Stimulated activated CD8-positive, alpha-beta memory T cell treated with anti-CD3 and anti-CD28 coated beads, Interleukin-7, amount 100 ng/mL, for 4 hours (primary cell): ENCODE data around the gene CCL4.
A peak's percentile ranks its signal among the peaks of the same experiment; 100 is the strongest.
"Not testable (repeated sequence)": the region's sequence is repeated elsewhere in the genome, so short reads cannot be mapped to it uniquely, and the experiment has no call there.

Experiments
- DNase-seq, 2 donors: peaks; one replicate each; pipeline ENCODE4 v3.0.0-alpha.2; 2020; ENCODE audit warnings: low read depth in 2 of 2

Gene CCL4

DNA sequence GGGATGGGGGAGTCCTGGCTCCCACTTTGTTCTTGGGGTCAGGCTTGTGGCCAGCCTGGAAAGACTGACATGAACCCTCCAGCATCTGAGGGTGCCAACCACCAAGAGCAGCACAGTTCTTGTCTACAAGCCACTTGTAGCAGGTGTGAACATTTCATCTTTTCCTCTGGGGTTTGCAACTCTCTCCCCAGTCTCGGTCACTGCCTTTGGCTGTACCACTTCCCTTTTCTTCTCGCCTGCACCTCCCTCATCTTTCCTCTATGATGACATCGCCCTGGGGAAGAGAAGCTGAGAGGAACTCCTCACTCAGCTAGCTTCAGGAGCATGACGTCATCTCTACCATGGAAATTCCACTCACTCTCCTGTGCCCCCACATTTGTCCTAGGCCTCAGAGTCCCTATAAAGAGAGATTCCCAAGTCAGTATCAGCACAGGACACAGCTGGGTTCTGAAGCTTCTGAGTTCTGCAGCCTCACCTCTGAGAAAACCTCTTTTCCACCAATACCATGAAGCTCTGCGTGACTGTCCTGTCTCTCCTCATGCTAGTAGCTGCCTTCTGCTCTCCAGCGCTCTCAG, at the start of gene CCL4:
CCL4 (plus strand) TSS at position 427 of the 575 bp plus-strand sequence; CDS start at position 506, 79 bp downstream.
- DNase-seq, result peak in 1 of 2 donors; percentile 61

- no peak for DNase-seq
Measured at GRCh38 chr17:36055171-36055570, 48.5 kb upstream of the CCL4 start.

DNA sequence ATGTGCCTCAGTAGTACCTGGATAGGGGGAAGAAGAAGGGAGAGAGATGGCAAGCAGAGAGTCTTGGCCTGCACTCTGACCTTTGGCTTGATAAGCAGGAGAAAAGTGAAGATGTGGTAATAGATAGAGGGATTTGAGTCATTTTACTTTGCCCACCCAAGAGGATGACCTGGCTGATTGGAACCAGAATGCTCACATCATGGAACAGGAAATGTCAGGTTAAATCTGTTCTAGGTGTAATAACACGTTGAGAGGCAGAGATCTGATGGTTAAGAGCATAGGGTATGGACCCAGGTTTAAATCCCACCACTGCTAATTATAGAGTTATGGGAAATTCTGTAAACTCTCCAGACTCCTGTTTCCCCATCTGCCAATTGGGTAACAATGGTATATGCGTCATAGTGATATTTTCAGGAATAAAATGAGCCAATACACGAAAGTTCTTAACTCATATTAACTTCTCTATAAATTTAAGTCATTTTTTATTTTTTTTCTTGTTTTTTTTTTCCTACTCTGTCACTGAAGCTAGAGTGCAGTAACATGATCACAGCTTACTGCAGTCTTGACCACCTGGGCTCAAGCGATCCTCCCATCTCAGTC, 47.6 kb upstream of the CCL4 start:
- DNase-seq, result no peak

GRCh38 chr17:36057911-36058310, 45.7 kb upstream of the CCL4 start:
- DNase-seq, result no peak

DNA sequence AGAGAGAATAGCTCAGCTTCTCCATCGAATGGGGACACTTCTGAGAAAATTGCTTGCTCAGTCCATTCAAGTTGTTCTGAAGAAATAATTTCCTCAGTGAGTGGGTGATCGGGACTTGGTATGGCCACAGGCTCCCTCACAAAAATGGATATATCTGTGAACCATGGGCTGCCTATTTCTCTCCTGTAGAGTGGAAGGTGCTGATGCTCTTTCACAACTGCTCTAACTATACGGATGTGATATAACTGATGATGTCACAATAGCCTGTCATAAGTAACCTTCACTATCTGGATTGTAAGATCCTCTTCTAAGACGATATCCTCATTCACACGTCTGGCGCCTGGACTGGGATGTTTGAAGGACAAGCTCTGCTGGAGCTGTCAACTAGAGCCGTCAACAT, 44.2 kb upstream of the CCL4 start:
- no peak for DNase-seq

GRCh38 chr17:36060816-36061215, 42.8 kb upstream of the CCL4 start:
- DNase-seq, result no peak

GRCh38 chr17:36063786-36064541, 39.7 kb upstream of the CCL4 start, which contains the start of gene CCL18:
CCL18 (plus strand) TSS chr17:36064272; CDS start chr17:36064343, 71 bp downstream.
- no peak for DNase-seq

GRCh38 chr17:36066365-36066985, 37.2 kb upstream of the CCL4 start:
- DNase-seq, result peak in 1 of 2 donors; percentile 43

DNA sequence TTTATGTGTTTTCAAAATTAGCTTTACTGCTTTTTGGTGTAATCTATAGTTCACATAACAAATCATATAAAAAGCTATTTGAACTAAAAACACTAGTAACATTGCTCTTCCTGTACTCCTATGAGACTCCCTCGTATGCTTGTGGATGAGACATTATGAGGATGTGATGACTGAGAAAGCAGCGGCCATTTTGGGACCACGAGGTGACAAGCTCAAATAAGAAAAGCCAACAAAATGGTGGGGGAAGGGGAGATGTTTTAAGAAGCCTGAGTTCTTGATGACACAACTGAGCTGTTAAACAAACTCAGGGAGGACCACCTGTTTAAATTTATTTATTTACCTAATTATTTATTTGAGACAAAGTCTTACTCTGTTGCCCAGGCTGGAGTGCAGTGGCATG, 35.1 kb upstream of the CCL4 start:
- DNase-seq, result no peak

DNA sequence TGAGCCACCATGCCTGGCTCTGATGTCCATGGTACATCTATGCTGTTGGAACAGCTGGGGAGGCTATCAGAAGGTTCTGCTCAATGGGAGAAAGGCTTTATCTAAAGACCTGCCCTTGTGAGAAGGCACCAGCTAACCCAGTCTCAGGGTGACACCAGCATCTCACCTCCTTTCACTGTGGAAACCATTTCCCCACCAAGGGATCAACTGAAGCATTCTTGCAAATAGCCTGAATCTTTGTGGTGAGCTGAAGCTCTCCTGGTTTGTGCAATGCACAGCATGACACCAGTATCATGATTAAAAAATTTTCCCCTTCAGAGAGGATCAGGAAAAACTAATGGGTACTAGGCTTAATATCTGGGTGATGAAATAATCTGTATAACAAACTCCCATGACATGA, 34.5 kb upstream of the CCL4 start:
- no peak for DNase-seq

- no peak for DNase-seq
Measured at GRCh38 chr17:36070427-36070826, 33.2 kb upstream of the CCL4 start.

GRCh38 chr17:36071751-36072150, 31.9 kb upstream of the CCL4 start:
- no peak for DNase-seq

- peak in 1 of 2 donors; percentile 60 for DNase-seq
Measured at GRCh38 chr17:36072431-36073121, 31.1 kb upstream of the CCL4 start.

GRCh38 chr17:36074365-36074764, 29.3 kb upstream of the CCL4 start:
- DNase-seq, result no peak

GRCh38 chr17:36081681-36082471, 21.8 kb upstream of the CCL4 start:
- DNase-seq, result peak in 1 of 2 donors; percentile 20

DNA sequence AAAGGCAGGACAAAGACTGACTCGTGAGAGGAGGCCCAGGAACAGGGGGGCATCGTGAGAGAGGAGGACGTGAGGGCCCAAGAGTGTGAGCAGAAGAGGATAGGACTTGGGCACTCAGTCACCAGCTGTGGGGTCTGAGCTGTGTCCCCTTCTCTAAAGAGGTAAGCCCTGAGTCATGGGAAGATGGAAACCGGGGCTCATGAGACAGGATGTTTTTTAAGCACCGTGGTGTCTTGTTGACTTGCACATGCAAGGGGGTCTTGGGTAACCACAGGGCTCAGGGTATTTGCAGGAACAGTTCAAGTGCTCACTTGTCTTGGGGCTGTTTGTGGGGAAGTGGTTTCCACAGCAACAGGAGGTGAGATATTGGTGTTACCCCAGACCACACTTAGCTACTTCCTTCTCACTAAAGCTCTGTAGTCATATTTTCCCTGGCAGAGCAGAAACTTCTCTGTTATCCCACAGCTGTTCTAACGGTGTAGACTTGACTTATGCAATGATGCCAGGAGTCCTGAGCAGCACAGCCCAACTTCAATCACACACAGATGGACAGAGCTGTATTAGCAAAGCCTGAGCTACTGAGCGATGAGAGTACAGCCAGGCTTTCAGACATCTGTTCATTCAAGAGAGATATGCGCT, 21.0 kb upstream of the CCL4 start:
- peak; percentile 57 for DNase-seq

GRCh38 chr17:36083691-36084090, 19.9 kb upstream of the CCL4 start:
- not testable (repeated sequence) for DNase-seq

DNA sequence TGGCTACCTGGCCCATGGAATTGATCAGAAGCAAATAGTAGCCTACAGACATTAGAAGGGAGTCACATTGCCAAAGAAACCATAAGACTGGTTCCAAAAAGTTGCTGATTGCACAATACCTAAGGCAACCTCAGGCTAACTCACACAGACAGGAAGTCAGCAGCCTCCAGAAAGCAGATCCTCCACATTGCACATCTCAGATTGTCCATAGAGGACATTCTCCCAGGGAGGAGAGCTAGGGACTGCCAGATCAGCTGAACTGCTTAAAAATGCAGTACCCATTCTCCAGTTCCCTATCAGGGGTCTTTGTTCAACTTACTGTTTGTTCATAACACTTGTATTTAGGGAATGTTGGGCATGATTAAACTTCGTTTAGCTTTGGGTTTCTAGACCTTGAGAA, 17.9 kb upstream of the CCL4 start:
- no peak for DNase-seq

DNA sequence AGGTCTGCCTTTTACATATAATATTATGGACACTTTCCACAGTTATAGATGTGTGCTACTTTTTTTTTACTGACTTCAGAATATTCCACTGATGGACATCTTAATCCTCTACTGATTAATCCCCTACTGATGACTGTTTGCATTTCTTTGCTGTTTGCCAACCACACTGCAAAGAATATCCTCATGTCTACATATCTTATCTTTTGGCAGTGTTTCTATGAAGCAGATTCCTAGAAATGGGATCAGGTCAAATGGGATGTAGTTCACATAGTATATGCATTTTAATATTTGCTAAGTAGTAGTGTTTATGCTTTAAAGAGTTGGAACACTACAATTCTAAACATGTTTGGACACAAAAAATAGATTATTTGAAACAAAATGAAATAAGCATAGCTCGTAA, 16.8 kb upstream of the CCL4 start:
- no peak for DNase-seq

- DNase-seq, result not testable (repeated sequence)
Measured at GRCh38 chr17:36087471-36087870, 16.2 kb upstream of the CCL4 start.
